Left renal cortex interstitium (tissue), 4 donors: ENCODE measurements around the gene NFIB. TPM values are rescaled to one million over a fixed set of nuclear protein-coding genes. Genes with fewer than 3 reads are reported as not detected.

Source experiments
- DNase-seq, 4 donors: peaks; one replicate each; pipeline ENCODE4 v3.0.0-alpha.2; 2013; ENCODE audit warnings: low read depth in 4 of 4, low spot score in 2 of 4, missing footprints in 1 of 4
- polyA plus RNA-seq, 4 donors: library from polyadenylated mRNA; unstranded; fragments of 120-200 nt; gene quantifications; one replicate each; pipeline ENCODE4 v1.2.1, GENCODE V29; 2013; ENCODE audit not compliant: insufficient read length in 4 of 4

The NFIB gene
- polyA plus RNA-seq, result 10 to 100 TPM; 16.2 to 21.5 (median 18.2) TPM

- no peak for DNase-seq
Observed at GRCh38 chr9:14313951-14314423, at the start of gene NFIB. Gene NFIB, minus strand, starts transcription at chr9:14314141. Its CDS starts 630 bp downstream, at chr9:14313511.

- DNase-seq, result no peak
Observed at GRCh38 chr9:14362175-14362574, 48.2 kb upstream of the NFIB start.

GRCh38 chr9:14361074-14361473 is 47.1 kb upstream of the NFIB start:
- DNase-seq, result no peak

- no peak for DNase-seq
Observed at GRCh38 chr9:14358523-14358922, 44.6 kb upstream of the NFIB start.

GRCh38 chr9:14356351-14357265 is 42.7 kb upstream of the NFIB start:
- DNase-seq, result no peak

- DNase-seq, result no peak
Observed at GRCh38 chr9:14354201-14354600, 40.3 kb upstream of the NFIB start.

GRCh38 chr9:14353222-14354056 is 39.5 kb upstream of the NFIB start:
- peak in 1 of 4 donors; percentile 82 for DNase-seq

GRCh38 chr9:14352503-14352902 is 38.6 kb upstream of the NFIB start:
- no peak for DNase-seq

- DNase-seq, result no peak
Observed at GRCh38 chr9:14351221-14351836, 37.4 kb upstream of the NFIB start.

GRCh38 chr9:14350754-14351153 is 36.8 kb upstream of the NFIB start:
- DNase-seq, result no peak

GRCh38 chr9:14350349-14350728 is 36.4 kb upstream of the NFIB start:
- no peak for DNase-seq

GRCh38 chr9:14349447-14350348 is 35.8 kb upstream of the NFIB start:
- no peak for DNase-seq

- DNase-seq, result no peak
Observed at GRCh38 chr9:14349146-14349446, 35.2 kb upstream of the NFIB start.

GRCh38 chr9:14348373-14349145 is 34.6 kb upstream of the NFIB start:
- DNase-seq, result no peak

- no peak for DNase-seq
Observed at GRCh38 chr9:14348123-14348372, 34.1 kb upstream of the NFIB start.

GRCh38 chr9:14347406-14348122 is 33.6 kb upstream of the NFIB start:
- DNase-seq, result no peak

- no peak for DNase-seq
Observed at GRCh38 chr9:14346811-14347405, 33.0 kb upstream of the NFIB start.

GRCh38 chr9:14346231-14346791 is 32.4 kb upstream of the NFIB start:
- no peak for DNase-seq
